GM18526 (cell line): Measurements from ENCODE around the gene WWC1.

Experiments used
- POLR2A ChIP-seq: IDR thresholded peaks from 3 replicates; pipeline ENCODE4 v1.6.1; 2011; ENCODE audit not compliant: insufficient read length; ENCODE audit errors: extremely low read depth

WWC1 gene

GRCh38 chr5:168337361-168337760 is 45.9 kb downstream of the WWC1 start:
- TF ChIP-seq POLR2A = no peak

- TF ChIP-seq POLR2A = no peak
Measured at GRCh38 chr5:168339109-168339771, 47.8 kb downstream of the WWC1 start.

GRCh38 chr5:168340487-168340886 is 49.0 kb downstream of the WWC1 start:
- TF ChIP-seq POLR2A = no peak

- no peak for TF ChIP-seq POLR2A
Measured at GRCh38 chr5:168341178-168341577, 49.7 kb downstream of the WWC1 start.

- no peak for TF ChIP-seq POLR2A
Measured at GRCh38 chr5:168342151-168342825, 50.8 kb downstream of the WWC1 start.

GRCh38 chr5:168342985-168343384 is 51.5 kb downstream of the WWC1 start:
- no peak for TF ChIP-seq POLR2A

- TF ChIP-seq POLR2A = no peak
Measured at GRCh38 chr5:168346417-168346816, 55.0 kb downstream of the WWC1 start.

GRCh38 chr5:168347368-168348083 is 56.1 kb downstream of the WWC1 start:
- no peak for TF ChIP-seq POLR2A

- TF ChIP-seq POLR2A = no peak
Measured at GRCh38 chr5:168348084-168348414, 56.6 kb downstream of the WWC1 start.

GRCh38 chr5:168350315-168350714 is 58.9 kb downstream of the WWC1 start:
- no peak for TF ChIP-seq POLR2A

GRCh38 chr5:168353216-168353957 is 61.9 kb downstream of the WWC1 start:
- no peak for TF ChIP-seq POLR2A

GRCh38 chr5:168354397-168354796 is 63.0 kb downstream of the WWC1 start:
- TF ChIP-seq POLR2A = no peak

GRCh38 chr5:168356171-168356570 is 64.7 kb downstream of the WWC1 start:
- no peak for TF ChIP-seq POLR2A

GRCh38 chr5:168356592-168356991 is 65.1 kb downstream of the WWC1 start:
- TF ChIP-seq POLR2A = no peak

GRCh38 chr5:168357876-168358275 is 66.4 kb downstream of the WWC1 start:
- no peak for TF ChIP-seq POLR2A
